ENCODE measurements around the gene PLEK. TPM values are rescaled to one million over a fixed set of nuclear protein-coding genes. Genes with fewer than 3 reads are reported as not detected.

Gene PLEK
- total and polyA plus RNA-seq, 2 donors (not counting 1 experiment from before 2014, with no cell fraction given), result 39.9 to 78.3 TPM

GRCh38 chr2:68341062-68341329 lies 24.1 kb upstream of the PLEK start:
- H3K27ac ChIP-seq (ENCODE audit: low read length in 2 of 2), result no peak overlapping the region
- no peaks in the 10 kb centered on the region for H3K9me3 ChIP-seq (ENCODE audit: control extremely low read depth in 1 of 3, control insufficient read depth in 2 of 3, insufficient read depth in 1 of 3, low read length in 2 of 3)
- no peak overlapping the region for H2AFZ ChIP-seq (ENCODE audit: insufficient read depth, low read depth, low read length, poor library complexity, severe bottlenecking)
- H3K9ac ChIP-seq (ENCODE audit: low read length), result no peak overlapping the region
- intact Hi-C loops (cut with micrococcal nuclease), result no loop called here
- H4K20me1 ChIP-seq (ENCODE audit: control insufficient read depth, insufficient read depth, low read length, poor library complexity, severe bottlenecking), result no peaks in the 10 kb centered on the region
- peaks cover 0 to 3% of the 10 kb centered on the region in 2 donors for H3K4me1 ChIP-seq (ENCODE audit: control insufficient read depth in 2 of 2, insufficient read depth in 2 of 2, low read length in 2 of 2)
- ChIA-PET POLR2A (no interaction called here), CTCF (no interaction called here)
- Mint-ChIP-seq H3K27me3 (peaks cover 24% of the 10 kb centered on the region), H3K4me3 (no peak overlapping the region), H3K27ac (no peak overlapping the region), H3K9me3 (ENCODE audit: insufficient read depth) (no peaks in the 10 kb centered on the region), H3K4me1 (peaks cover 3% of the 10 kb centered on the region)
- H3K4me2 ChIP-seq (replicated peaks; ENCODE audit: low read depth, low read length, poor library complexity, severe bottlenecking), result no peak overlapping the region
- no CpG with 5 or more reads among the region's 3 CpGs for WGBS (ENCODE audit: insufficient coverage)
- peaks cover 0 to 3% (median 0%) of the 10 kb centered on the region in 4 experiments for H3K27me3 ChIP-seq (replicated peaks in 1 of 4; ENCODE audit: control extremely low read depth in 1 of 4, control insufficient read depth in 3 of 4, insufficient read depth in 4 of 4, low read length in 3 of 4)
- no peak for DNase-seq
- no peak for ATAC-seq (ENCODE audit: low read depth)
- no peaks in the 10 kb centered on the region for H3K36me3 ChIP-seq (replicated peaks in 1 of 2; ENCODE audit: control extremely low read depth in 1 of 2, control insufficient read depth in 1 of 2, extremely low read depth in 1 of 2, insufficient read depth in 2 of 2, low read length in 1 of 2)
- H3K4me3 ChIP-seq (ENCODE audit: control extremely low read depth in 1 of 5, extremely low read depth in 1 of 5, insufficient read depth in 1 of 5, low read depth in 2 of 5, low read length in 4 of 5), result no peak overlapping the region
- H3K79me2 ChIP-seq (ENCODE audit: control insufficient read depth, insufficient read depth, low read length), result no peaks in the 10 kb centered on the region
- no peak for TF ChIP-seq EZH2 (IDR thresholded peaks at IDR 0.05; ENCODE audit: borderline replicate concordance, insufficient read depth, low read depth, low read length, poor library complexity, severe bottlenecking)
- TF ChIP-seq, protein P1, sequence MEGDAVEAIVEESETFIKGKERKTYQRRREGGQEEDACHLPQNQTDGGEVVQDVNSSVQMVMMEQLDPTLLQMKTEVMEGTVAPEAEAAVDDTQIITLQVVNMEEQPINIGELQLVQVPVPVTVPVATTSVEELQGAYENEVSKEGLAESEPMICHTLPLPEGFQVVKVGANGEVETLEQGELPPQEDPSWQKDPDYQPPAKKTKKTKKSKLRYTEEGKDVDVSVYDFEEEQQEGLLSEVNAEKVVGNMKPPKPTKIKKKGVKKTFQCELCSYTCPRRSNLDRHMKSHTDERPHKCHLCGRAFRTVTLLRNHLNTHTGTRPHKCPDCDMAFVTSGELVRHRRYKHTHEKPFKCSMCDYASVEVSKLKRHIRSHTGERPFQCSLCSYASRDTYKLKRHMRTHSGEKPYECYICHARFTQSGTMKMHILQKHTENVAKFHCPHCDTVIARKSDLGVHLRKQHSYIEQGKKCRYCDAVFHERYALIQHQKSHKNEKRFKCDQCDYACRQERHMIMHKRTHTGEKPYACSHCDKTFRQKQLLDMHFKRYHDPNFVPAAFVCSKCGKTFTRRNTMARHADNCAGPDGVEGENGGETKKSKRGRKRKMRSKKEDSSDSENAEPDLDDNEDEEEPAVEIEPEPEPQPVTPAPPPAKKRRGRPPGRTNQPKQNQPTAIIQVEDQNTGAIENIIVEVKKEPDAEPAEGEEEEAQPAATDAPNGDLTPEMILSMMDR (IDR thresholded peaks at IDR 0.05), result no peak

GRCh38 chr2:68341583-68341982 lies 23.5 kb upstream of the PLEK start:
- Histone ChIP-seq H3K4me3 (ENCODE audit: control extremely low read depth in 1 of 5, extremely low read depth in 1 of 5, insufficient read depth in 1 of 5, low read depth in 2 of 5, low read length in 4 of 5) (no peak overlapping the region), H3K4me2 (replicated peaks; ENCODE audit: low read depth, low read length, poor library complexity, severe bottlenecking) (no peak overlapping the region), H3K79me2 (ENCODE audit: control insufficient read depth, insufficient read depth, low read length) (no peaks in the 10 kb centered on the region), H3K36me3 (replicated peaks in 1 of 2; ENCODE audit: control extremely low read depth in 1 of 2, control insufficient read depth in 1 of 2, extremely low read depth in 1 of 2, insufficient read depth in 2 of 2, low read length in 1 of 2) (no peaks in the 10 kb centered on the region), H3K27me3 (replicated peaks in 1 of 4; ENCODE audit: control extremely low read depth in 1 of 4, control insufficient read depth in 3 of 4, insufficient read depth in 4 of 4, low read length in 3 of 4) (peaks cover 0 to 3% (median under 1%) of the 10 kb centered on the region in 4 experiments), H3K4me1 (ENCODE audit: control insufficient read depth in 2 of 2, insufficient read depth in 2 of 2, low read length in 2 of 2) (peaks cover 0 to 3% of the 10 kb centered on the region in 2 donors), H4K20me1 (ENCODE audit: control insufficient read depth, insufficient read depth, low read length, poor library complexity, severe bottlenecking) (no peaks in the 10 kb centered on the region), H2AFZ (ENCODE audit: insufficient read depth, low read depth, low read length, poor library complexity, severe bottlenecking) (no peak overlapping the region), H3K9ac (ENCODE audit: low read length) (no peak overlapping the region), H3K27ac (ENCODE audit: low read length in 2 of 2) (no peak overlapping the region), H3K9me3 (ENCODE audit: control extremely low read depth in 1 of 3, control insufficient read depth in 2 of 3, insufficient read depth in 1 of 3, low read length in 2 of 3) (no peaks in the 10 kb centered on the region)
- TF ChIP-seq, protein P1 (IDR thresholded peaks at IDR 0.05), result no peak
- no peak for TF ChIP-seq EZH2 (IDR thresholded peaks at IDR 0.05; ENCODE audit: borderline replicate concordance, insufficient read depth, low read depth, low read length, poor library complexity, severe bottlenecking)
- H3K9me3 Mint-ChIP-seq (ENCODE audit: insufficient read depth), result no peaks in the 10 kb centered on the region
- DNase-seq (no peak), ATAC-seq (ENCODE audit: low read depth) (no peak)
- CTCF ChIA-PET, result no interaction called here
- peaks cover 3% of the 10 kb centered on the region for H3K4me1 Mint-ChIP-seq
- peaks cover 24% of the 10 kb centered on the region for H3K27me3 Mint-ChIP-seq
- 0% methylated on average over 1 of the region's 4 CpGs for WGBS (ENCODE audit: insufficient coverage)
- POLR2A ChIA-PET, result no interaction called here
- intact Hi-C loops (cut with micrococcal nuclease), result no loop called here
- H3K4me3 Mint-ChIP-seq, result no peak overlapping the region
- H3K27ac Mint-ChIP-seq, result no peak overlapping the region
